ENCODE data around the gene HES5.

- no peak for TF ChIP-seq CTCF (IDR thresholded peaks at IDR 0.05)
- no peak for TF ChIP-seq POLR2A (IDR thresholded peaks at IDR 0.05)
Measured at GRCh38 chr1:2573250-2573920, 43.3 kb upstream of the HES5 start.
